ENCODE measurements around the gene CCT6A. TPM values are rescaled to one million over a fixed set of nuclear protein-coding genes. Genes with fewer than 3 reads are reported as not detected.

The CCT6A gene
- total and polyA plus RNA-seq, 9 of the 15 experiments (the other 6 are each of a cell fraction or from before 2014, with no cell fraction given) = 244 to 708 (median 387) TPM

GRCh38 chr7:56033671-56034432, 17.7 kb upstream of the CCT6A start (continued):
- TF ChIP-seq MAZ (CRISPR knock-in tag; conservative IDR thresholded peaks at IDR 0.05 in 1 of 2, IDR thresholded peaks at IDR 0.05 in 1 of 2) (peak; percentile 58 to 73; a peak in 3 of 4 replicates), HSF4 (CRISPR knock-in tag; IDR thresholded peaks at IDR 0.05; ENCODE audit: borderline replicate concordance) (no peak), PHF8 (IDR thresholded peaks at IDR 0.05; ENCODE audit: borderline replicate concordance, low read length) (peak; percentile 45; the same call in 1 of the 2 replicates), ZNF41 (CRISPR knock-in tag; conservative IDR thresholded peaks at IDR 0.05) (no peak), RBBP5 (IDR thresholded peaks at IDR 0.05; ENCODE audit: borderline replicate concordance, insufficient read depth, low read length, poor library complexity, severe bottlenecking) (peak; percentile 48), GABPA (tag; conservative IDR thresholded peaks at IDR 0.05; ENCODE audit: low read depth) (peak; percentile 50), SOX6 (IDR thresholded peaks at IDR 0.05) (peak; percentile 60; the same call in 1 of the 2 replicates), LARP7 (IDR thresholded peaks at IDR 0.05) (no peak), NR3C1 (CRISPR knock-in tag; IDR thresholded peaks at IDR 0.05) (no peak), POLR2G (IDR thresholded peaks at IDR 0.05; ENCODE audit: low read depth, low read length) (peak; percentile 85), SIX5 (IDR thresholded peaks at IDR 0.05; ENCODE audit: borderline replicate concordance in 1 of 2, insufficient read depth in 1 of 2, low read depth in 1 of 2, low read length in 2 of 2) (no peak), TAL1 (IDR thresholded peaks at IDR 0.05) (peak; percentile 25; the same call in 1 of the 2 replicates), JUND (IDR thresholded peaks at IDR 0.05; ENCODE audit: borderline replicate concordance, low read depth, low read length) (peak; percentile 83), JUND (tag; IDR thresholded peaks at IDR 0.05; ENCODE audit: borderline replicate concordance, low read depth, low read length) (peak; percentile 17; the same call in 2 of the 3 replicates), CHD7 (IDR thresholded peaks at IDR 0.05; ENCODE audit: low read depth, low read length) (no peak), ZFX (CRISPR knock-in tag; IDR thresholded peaks at IDR 0.05) (peak; percentile 47; the same call in 1 of the 2 replicates), KLF16 (IDR thresholded peaks at IDR 0.05) (no peak; the same call in 1 of the 2 replicates)
